GM12872 (cell line): ENCODE measurements around the gene ACD.

Experiments used
- TF ChIP-seq, protein P1 (sequence below): IDR thresholded peaks from 3 replicates; pipeline ENCODE4 v1.5.1; 2011; ENCODE audit warnings: low read depth, mild to moderate bottlenecking, low read length, moderate library complexity; ENCODE audit not compliant: insufficient read depth

ACD gene

DNA sequence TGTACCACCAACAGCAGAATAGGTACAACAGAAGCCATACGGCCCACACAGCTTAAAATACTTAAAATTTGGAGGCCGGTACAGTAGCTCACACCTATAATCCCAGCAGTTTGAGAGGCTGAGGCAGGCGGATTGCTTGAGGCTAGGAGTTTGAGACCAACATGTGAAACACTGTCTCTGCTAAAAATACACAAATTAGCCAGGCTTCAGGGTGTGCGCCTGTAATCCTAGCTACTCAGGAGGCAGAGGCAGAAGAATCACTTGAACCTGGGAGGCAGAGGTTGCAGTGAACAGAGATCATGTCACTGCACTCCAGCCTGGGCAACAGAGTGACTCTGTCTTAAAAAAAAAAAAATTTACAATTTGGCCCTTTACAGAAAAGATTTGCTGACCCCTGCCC is 42.1 kb upstream of the ACD start:
- TF ChIP-seq, protein P1, sequence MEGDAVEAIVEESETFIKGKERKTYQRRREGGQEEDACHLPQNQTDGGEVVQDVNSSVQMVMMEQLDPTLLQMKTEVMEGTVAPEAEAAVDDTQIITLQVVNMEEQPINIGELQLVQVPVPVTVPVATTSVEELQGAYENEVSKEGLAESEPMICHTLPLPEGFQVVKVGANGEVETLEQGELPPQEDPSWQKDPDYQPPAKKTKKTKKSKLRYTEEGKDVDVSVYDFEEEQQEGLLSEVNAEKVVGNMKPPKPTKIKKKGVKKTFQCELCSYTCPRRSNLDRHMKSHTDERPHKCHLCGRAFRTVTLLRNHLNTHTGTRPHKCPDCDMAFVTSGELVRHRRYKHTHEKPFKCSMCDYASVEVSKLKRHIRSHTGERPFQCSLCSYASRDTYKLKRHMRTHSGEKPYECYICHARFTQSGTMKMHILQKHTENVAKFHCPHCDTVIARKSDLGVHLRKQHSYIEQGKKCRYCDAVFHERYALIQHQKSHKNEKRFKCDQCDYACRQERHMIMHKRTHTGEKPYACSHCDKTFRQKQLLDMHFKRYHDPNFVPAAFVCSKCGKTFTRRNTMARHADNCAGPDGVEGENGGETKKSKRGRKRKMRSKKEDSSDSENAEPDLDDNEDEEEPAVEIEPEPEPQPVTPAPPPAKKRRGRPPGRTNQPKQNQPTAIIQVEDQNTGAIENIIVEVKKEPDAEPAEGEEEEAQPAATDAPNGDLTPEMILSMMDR, result no peak

DNA sequence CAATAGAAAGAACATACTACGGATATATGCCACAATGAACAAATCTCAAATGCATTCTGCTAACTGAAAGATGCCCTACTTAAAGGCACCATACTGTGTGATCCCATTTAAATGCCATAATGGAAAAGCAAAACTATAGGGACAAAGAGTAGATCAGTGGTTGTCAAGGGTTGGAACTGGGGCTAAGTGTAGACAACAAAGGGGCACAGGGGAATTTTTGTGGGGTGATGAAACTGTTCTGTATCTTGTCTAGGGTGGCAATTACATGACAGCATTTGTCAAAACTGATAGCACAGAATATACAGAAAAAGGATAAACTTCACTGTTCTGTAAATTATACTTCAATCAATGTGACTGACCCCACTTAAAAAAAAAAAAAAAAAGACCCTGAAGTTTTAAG is 41.4 kb upstream of the ACD start:
- TF ChIP-seq, protein P1, result no peak

DNA sequence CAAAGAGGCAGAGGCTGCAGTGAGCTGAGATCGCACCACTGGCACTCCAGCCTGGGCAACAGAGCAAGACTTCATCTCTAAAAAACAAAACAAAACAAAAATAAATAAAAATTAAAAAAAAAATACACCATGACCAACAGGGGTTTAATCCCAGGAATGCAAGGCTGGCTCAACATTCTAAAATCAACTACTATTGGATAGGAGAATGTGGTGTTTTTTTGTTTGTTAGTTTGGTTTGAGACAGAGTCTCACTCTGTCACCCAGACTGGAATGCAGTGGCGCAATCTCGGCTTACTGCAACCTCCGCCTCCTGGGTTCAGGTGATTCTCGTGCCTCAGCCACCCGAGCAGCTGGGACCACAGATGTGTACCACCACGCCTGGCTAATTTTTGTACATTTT is 39.2 kb upstream of the ACD start:
- TF ChIP-seq, protein P1, result no peak

DNA sequence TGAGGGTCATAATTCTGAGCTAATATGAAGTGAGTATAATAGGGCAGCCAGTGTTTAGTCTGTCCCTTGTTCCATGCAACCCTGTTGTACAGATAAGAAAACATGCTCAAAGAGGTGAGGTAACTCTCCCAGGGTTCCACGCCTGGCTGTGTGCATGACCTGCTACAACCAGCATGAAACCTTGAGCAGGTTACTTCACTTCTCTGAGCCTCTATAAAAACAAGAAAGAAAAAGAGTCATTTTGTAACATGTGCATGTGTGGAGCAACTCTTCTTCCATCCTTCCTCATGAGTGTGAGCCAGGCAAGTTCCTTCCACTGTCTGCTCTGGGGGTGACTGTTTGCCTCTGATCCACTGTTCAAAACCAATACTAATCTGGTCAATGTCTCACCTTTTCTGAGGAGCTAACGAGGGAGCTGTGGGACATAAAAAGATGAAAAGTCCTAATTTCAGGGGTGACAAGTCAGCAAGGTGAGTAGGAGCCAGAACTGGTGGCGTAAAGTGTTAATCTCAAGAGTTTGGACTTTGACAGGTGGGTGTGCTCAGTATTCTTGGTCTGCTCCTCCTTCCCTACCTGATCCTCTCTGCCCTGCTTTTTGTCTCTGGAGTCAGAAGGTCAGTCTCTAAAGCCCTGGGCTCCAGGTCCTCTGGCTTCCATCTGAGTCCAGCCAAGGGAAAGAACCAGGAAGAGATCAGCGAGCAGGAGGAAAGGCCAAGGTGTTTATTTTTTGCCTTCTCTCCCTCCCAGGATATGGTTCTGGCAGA is 37.5 kb upstream of the ACD start:
- TF ChIP-seq, protein P1, result no peak

DNA sequence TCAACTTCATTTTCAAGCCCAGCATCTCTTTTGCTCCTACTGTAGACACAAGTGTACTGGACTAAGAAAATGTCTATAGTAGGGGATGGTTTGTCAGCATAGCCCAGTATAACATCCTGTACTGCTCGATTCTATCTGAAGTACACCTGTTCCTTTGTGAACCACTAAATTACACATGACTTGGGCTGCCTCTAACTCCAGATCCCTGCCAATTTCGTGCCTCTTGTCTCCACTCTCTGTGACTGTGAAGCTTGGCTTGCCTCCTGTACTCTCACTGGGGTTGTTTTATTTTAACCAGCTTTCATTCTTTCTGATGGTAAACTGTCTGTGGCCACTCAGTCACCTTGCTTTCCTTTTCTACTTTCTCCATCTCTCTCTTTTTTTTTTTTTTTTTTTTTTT is 34.6 kb upstream of the ACD start:
- TF ChIP-seq, protein P1, result no peak

DNA sequence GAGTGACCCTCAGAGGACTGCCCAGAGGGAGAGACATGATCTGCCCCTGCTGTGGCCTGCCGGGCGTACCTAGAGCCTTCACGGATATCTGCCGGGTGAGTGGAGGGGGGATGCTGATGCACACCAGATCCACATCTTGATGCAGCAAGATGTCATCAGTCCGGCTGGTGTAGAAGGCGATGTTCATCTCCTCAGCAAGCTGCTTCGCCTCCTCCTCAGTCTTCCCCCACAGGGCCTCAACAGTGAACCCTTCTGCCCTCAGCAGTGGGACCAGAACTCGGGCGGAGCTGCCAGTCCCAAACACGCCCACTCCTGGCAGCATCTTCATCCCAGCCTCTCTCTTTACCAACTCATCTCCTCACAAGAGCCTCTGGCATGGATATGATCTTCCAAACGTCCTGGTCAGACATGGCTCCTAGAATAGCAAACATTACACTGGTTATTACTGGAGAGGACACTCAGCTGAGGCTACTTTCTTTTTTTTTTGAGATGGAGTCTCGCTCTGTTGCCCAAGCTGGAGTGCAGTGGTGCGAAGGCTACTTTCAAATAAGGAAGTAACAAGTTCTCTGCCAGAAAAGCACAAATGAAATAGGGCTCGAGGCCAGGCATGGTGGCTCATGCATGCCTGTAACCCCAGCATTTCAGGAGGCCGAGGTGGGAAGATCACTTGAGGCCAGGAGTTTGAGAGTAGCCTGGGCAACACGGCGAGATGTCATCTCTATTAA is 25.5 kb upstream of the ACD start:
- TF ChIP-seq, protein P1, result no peak

DNA sequence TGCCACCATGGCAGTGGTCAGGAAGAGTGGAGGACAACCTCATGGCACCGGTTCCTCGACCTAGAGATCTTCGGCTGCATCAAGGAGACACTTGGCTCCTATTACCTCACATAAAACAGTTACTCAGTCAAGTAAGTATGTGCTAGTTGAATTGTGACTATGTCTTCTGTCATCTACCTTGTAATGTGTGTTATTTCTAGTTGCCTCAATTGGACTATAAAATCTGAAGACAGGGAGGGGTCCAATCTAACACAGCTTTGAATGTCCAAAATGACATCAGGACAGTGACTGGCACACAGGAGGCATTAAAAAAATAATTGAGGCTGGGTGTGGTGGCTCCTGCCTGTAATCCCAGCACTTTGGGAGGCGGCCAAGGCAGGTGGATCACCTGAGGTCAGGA is 23.7 kb upstream of the ACD start:
- TF ChIP-seq, protein P1, result no peak
